Stimulated activated CD8-positive, alpha-beta memory T cell treated with anti-CD3 and anti-CD28 coated beads, Interleukin-4, amount 100 ng/mL, for 48 hours (primary cell): ENCODE results near the gene KSR1.

Experiments used
- DNase-seq: peaks from one replicate; pipeline ENCODE4 v3.0.0-alpha.2; 2020

Gene KSR1

DNA sequence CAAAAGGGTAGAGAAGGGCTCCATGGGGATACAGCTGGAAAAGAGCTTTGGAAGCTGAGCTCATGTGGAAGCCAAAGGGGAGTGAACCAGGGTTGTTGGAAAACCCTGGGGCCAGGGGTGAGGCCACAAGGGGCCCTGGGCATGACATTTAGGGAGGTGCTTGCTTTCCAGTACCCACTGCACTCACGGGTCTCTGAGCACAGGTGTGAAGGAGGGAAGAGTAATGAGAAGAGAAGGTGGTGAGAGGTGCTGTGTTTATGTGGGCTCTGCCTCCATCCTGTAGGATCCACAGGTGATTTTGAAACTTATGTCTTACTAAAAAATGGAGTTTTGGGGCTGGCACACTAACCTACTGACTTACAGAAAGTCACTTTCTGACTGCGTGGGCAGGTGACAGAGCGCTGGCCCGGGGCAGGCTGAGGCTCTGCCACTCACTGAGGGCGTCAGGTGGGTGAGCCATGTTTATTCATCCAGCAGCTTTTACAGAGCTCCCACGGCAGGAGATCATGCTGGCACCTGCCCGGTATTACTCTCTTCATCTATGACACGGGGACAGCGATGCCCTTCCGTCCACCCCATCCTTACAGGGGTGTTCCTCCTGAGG is 18.9 kb downstream of the KSR1 start:
- peak; percentile 73 for DNase-seq

DNA sequence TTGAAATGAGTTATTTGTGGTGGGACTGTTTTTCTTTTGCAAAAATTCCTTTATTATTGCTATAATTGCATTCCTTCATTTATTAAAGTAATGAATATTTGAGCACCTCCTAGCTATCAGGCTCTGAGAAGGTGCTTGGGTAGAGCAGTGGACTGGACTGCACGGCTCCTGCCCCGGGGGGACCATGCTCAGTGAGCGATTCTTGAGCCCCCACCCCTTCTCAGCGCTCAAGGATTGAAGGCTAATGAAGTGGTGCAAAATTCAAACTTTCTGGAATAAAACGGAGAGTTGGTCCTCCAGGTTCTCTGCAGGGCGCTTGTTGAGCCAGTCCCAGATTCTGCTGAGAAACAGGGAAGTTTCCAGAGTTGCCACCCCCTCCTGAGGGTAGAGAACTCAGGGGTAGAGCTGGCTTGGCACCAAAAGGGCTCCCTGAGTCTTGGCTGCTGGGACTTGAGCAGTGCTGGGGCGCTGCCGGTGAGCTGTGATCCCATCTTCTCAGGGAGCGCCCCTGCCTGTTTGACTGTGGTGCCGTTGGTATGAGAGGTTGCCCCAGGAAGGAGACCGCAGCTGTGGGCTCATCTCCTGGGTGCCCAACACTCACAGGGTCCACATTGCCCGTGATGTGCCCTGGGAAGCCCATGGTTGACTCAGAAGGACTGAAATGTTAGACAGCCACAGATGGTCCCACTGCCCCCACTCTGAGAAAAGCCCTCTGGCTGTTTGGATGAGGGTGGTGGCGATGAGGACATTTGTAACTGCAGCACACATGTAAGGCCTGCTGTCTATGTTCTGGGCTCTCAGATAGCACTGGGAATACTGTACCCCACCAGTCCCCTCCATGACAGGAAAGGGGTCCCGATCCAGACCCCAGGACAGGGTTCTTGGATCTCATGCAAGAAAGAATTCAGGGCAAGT is 20.0 kb downstream of the KSR1 start:
- no peak for DNase-seq

DNA sequence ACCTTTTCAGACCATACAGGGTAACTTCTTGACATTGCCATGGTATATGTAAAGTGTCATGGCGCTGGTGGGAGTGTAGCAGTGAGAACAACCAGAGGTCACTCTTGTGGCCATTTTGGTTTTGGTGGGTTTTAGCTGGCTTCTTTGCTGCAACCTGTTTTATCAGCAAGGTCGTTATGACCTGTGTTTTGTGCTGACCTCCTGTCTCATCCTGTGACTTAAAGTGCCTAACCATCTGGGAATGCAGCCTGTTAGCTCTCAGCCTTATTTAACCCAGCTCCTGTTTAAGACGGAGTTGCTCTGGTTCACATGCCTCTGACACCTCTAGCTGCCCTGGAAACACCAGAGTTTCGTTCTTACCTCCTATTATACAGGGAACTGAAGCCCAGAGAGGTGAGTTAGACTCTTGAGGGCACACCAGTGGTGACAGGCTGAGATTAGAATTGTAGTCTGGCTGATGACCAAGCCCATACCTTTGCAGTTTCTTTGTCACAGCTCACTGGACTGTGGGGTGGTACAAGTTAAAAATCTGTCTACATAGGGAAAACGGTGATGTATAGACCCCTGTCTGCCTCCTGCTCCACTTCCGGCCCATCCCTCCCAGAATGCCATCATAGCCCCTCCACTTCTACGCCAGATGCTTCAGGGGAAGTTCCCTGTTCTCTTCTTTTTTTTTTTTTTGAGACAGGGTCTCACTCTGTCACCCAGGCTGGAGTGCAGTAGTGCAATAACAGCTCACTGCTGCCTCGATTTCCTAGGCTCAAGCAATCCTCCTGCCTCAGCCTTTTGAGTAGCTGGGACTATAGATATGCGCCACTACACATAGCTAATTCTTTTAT is 21.0 kb downstream of the KSR1 start:
- no peak for DNase-seq

DNA sequence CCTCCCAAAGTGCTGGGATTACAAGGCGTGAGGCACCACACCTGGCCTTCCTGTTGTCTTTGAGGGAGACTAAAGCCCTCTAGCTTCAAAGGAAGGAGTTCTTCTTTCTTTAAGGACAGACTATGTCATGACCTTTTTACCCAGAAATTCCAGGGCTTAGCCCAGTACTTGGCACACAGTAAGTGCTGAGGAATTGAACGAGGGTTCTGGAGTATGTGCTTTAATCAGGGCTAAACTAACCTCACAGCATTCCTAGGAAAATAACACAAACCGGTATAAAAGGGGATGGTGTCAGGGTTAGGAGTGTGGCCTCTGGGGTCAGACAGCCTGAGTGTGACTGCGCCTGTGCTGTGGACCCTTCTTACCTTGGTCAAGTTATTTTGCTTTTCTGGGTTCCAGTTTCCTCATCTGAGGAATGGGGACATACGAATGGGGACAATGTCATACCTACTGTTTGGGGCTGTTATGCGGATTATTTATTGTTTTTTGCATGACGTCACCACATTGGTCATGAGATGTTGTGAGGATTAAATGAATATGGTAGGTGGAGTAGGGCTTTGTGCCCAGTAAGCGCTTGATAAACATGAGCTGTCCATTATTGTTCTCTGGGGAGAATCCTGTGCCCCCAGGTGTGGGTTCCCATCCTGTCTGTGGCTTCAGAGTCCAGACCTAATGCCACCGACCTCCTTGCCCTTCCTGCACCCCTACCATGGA is 21.9 kb downstream of the KSR1 start:
- no peak for DNase-seq

DNA sequence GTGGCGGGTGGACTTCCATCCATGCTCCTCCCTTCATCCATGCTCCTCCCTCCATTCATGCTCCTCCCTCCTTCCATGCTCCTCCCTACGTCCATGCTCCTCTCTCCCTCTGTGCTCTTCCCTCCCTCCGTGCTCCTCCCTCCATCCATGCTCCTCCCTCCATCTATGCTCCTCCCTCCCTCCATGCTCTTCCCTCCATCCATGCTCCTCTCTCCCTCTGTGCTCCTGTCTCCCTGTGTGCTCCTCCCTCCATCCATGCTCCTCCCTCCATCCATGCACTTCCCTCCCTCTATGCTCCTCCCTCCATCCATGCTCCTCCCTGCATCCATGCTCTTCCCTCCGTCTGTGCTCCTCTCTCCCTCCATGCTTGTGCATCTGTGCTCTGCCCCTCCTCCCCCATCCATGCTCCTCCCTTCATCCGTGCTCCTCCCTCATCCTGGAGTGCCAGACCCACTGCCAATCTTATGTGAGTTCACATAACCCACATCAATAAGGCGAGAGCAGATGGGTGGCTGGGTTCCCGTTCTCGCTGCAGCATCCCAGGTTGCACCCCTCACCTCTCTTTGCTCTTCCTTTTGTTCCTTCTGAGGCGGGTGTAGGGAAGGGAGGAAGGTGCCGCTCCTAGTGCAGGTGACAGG is 22.8 kb downstream of the KSR1 start:
- DNase-seq: no peak

DNA sequence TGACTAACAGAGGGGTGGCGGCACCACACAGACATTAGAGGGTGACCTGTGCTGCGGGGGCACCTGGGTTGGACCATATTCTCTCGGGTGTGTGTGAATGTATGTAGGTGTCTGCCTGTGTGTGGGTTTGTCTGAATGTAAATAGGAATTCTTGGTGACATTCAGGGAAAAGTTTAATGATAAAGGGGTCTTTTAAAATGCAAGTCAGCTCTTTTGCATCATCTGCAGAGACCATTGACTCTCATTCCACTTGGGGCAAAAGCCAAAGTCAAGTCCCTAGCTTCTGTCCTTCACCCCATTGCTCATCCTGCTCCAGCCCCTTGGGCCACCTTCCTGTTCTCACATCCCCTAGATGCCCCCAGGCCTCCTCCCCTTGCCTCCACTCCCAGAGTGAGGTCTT is 23.6 kb downstream of the KSR1 start:
- no peak for DNase-seq

DNA sequence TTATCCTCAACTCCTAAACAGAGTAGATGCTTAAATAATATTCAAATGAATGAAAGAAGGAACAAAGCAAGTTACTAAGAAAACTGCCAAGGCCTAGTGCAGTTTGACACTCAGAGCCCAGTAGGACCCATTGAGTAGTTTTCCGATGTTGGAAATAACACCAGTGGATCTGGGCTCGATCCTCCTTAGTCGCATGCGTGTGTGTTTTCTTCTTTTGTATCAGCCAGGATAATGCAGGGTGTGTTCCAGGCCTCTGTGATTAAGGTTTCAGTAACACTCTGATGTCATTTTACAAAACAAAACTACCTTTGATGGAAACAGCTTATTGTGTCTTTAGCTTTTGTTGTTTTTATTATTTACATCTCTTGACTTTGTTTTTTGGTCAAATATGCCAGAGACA is 24.5 kb downstream of the KSR1 start:
- no peak for DNase-seq

DNA sequence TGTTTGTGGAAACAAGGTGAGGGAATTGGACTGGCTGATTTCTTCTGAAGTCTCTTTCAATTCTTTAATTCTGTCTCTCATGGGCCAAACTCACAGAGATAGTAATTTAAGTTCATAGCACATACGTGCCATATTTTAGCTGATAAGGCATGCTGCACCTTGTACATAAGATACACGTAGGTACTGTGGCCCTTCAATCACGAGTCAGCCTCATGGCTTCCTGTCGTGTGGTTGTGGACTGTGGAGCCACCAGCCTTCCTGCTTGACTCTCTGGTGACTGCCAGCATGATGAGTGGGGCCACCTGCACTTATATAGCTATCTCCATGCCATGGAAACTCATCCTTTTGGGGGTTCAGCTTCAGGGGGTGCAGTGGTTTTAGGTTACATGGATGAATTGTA is 25.1 kb downstream of the KSR1 start:
- peak; percentile 60 for DNase-seq

DNA sequence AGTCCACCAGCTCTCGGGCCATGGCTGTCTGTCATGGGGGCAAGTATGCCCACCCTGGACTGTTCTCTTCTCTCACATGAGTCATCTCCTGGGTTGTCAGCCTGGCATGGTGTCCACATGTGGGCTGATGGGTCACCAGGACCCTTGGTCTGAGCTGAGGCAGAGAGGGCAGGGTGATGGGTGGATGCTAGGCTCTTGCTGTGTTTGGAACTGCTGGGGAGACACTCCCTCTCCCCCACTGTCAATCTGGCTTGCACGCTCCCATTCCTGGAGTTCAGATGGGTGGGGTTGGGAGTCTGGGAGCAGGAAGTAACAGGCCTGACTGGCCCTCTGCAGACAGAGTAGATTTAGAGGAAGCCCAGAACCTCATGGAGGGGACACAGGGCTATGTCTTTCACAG is 28.9 kb downstream of the KSR1 start:
- DNase-seq: no peak

DNA sequence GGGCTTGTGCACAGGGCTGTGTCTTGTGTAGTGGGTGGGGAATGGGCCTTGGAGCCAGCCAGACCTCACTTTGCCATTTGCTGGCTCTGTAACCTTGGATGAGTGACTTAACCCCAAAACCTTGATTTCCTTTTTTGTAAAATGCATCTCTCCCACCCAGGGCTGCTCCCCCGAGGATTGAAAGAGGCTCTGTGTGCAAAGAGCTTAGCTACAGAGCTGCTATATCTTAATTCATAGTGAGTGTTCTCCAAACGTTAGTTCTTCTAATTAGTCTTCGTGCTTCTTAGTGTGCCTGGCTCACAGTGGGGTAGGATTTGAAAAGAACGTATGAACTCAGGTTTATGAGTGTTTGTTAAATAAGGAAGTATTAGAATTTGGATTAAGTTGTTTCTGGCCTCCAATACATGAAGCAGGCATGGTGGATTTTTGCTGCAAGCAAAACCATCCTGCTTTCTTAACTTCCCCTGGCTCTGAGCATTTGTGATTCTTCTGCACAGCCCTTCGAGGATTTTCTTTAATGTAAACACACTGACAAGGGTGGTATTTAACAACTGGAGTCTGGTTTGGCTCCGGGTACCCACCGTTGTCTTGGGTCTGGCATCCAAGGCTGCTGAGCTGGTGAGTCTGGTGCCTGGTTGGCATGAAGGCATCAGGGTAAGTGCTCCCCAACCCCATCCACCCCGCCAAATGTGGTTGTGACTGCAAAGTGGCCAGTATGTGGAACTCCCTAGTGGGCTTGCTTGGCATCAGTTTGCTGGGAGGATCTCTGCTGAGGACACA is 29.7 kb downstream of the KSR1 start:
- no peak for DNase-seq

DNA sequence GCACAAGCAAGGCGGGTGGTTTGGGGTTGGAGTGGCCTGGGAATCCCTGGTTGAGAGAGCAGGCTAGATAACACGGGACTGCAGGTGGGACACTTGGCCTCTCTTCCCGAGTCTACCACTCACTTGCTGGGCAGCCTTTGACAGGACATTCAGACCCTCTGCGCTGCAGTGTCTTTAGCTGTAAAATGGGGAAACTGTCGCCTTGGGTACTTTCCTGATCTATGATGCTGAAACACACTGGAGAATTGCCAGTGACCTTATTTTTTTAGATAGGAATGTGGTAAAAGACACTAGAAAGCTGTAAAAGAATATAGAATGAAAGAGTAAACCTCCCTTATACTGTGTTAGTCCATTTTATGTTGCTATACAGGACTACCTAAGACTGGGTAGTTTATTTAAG is 30.5 kb downstream of the KSR1 start:
- no peak for DNase-seq

DNA sequence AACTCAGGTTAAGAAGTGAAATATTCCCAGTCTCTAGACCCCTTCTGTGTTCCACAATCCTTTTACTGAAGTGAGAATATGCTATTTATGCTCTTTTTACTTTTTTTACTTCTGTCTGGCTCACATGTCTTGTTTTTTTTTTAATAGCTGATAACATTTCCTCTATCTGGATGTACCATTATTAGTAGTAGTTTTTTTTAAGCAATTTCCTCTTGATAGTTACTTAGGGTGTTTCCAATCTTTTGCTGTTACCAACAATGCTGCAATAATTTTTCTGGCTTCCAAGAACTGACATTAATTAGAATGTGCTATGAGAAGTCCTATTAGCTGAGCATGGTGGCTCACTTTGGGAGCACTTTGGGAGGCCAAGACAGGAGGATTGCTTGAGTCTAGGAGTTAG is 32.0 kb downstream of the KSR1 start:
- no peak for DNase-seq

DNA sequence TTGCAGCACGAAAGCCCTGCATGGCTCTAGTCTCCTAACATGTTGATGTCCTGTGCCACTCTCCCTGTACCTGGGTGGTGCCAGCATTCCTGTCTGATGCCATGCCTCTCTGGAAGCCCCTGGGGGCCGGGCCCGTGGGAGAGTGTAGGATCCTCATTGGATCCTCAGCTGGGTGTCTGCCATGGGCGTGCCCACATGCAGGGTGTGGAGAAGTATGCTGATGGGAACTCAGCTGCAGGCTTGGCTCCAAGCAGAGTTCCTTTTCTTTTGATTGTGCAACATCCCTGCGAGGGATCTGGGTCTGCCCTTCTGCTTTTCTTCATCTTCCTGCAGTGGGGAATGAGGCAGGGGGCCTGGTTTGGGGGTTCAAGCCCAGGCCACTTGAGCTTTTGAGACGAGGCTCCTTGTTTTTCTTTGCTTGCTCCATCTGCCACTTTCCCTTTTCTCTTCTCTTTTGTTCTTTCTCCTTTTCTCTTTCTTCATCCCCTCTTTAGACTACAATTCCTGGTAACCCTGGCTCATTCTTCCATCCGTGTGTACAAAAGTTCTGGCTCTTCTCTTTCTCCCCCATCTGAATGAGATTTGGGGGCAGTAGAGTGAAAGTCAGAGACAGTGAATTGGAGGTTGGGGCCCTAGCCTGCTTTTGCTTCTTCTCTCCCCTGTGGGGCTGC is 32.9 kb downstream of the KSR1 start:
- DNase-seq: no peak

DNA sequence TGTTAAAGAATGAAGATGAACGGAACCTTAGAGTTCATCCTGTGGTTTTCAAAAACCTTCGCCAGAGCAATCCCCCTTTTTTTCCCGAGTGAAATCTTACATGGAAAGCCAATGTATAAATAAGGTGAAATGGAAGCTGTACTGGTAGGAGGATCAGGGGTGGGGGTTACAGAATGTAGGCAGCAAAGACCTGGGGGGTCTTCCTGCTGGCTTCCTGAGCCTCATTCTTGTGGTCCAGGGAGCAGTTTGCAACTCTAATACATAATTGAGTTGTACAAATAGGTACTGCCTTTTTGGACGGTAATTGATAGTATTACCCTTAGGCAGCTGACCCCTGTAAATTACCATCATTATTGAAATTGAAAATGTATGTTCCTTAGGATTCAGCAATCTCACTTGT is 34.1 kb downstream of the KSR1 start:
- DNase-seq: no peak

DNA sequence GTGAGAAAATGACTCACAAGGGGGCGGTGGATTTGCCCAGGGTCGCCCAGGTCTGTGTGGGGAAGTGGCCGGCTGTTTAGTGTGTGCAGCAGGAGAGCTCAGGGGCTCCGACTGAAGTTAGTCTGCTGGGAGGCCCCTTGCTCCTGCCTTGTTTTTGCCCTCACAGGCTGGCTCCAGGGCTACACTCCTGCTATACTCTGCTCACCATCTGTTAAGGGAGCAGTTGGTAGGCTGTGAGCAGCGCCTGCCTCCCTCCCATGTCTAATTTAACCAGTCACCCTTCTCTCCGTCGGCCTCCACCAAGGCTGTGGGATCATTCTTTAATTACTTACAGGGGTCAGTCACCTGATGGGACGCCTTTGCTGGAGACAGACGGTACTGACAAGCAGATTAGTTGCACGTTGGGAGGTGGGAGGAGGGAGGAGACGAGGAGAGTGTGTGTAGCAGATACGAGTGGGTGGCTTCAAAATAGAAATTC is 35.5 kb downstream of the KSR1 start:
- no peak for DNase-seq

DNA sequence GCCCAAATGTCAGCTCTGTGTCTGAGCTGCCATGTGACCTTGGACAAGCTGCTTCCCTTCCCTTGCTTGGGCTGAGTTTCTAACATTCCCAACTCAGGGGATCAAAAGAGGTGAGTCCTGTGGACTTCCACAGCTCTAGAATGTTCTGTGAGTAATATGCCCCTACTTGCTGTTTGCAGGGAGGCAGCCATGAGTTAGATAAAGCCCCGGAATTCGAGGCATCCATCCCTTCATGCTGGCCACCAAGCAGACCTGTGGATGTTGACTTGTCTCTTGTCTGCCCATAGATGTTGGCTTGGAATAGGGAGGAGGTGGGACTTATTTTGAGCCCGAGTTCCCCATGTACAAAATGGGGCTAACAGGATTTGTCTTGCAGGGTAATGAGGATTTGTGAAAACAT is 36.2 kb downstream of the KSR1 start:
- no peak for DNase-seq

DNA sequence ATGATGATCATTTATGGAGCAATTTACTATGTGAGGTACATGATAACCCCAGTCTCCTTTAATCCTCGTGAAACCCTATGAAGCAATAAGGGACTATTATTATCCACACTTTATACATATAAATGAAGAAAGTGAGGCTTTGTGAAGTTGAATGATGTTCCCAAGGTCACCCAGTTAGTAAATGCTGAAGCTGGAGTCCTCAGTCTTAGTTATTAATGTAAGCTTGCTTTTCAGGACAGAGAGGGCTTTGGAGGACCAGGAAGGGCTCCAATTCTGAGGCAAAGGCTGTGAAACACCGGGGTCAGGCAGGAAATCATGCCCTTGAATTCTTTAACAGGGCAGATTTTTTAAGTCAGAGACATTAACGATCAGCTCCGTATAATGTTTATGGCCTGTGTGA is 36.8 kb downstream of the KSR1 start:
- DNase-seq: no peak

DNA sequence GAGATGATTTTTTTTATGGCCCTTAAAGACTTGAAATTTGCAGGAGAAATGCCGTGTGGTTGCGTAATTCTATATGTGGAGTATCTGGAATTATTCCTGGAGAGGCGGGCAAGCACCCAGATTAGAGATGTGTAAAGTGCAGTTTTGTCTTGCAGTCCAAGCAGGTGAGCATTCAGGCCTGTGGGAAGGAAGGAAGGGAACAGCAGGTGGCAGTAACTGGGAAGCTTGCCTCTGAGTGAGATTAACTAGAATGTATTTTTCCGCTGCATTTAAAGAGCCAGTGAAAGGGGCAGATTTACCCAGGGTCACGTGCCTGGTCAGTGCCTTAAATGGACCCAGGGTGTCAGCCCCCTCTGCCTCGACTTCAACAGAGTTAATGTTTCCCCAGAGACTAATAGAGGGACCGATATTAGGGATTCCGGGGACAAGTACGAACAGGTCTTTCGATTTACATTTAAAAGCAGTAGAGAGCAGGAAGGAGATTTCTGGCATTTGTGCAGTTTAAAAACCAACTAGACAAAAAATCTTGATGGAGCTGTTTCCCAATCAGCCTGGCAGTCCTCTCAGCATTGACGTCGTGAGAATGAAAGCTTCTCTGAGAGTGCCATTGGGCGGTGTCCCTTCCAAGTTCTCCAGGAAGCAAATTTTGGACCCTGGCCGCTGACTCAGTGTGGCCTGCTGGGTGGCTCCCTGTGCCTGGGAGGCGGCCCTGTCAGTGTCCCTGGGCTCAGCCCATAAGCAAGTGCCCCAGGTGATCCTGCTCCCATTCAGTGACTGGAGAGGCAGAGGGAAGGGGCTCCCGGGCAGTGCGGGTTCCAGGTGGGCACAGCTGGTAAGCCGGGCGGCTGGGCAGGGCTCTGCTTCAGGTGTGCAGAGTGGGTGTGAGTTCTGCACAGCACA is 38.2 kb downstream of the KSR1 start:
- DNase-seq: no peak

DNA sequence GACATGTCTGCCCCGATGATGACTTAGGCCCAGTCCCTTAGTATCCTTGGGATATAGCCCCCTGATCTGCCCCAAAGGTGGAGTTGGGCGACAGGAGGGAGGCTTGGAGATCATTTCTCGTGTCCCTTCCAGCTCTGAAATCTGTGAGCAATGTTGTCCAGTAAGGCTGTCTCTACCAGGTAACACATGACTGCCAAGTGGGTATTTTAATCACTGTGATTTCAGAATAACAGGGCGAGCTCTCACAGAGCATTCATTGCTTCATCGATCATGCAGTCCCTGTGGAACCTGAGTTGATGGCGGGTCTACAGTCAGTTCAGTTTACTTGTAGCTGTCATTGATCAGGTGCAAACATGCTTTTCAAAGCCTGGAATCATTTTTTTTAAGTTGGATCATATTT is 39.2 kb downstream of the KSR1 start:
- DNase-seq: no peak

DNA sequence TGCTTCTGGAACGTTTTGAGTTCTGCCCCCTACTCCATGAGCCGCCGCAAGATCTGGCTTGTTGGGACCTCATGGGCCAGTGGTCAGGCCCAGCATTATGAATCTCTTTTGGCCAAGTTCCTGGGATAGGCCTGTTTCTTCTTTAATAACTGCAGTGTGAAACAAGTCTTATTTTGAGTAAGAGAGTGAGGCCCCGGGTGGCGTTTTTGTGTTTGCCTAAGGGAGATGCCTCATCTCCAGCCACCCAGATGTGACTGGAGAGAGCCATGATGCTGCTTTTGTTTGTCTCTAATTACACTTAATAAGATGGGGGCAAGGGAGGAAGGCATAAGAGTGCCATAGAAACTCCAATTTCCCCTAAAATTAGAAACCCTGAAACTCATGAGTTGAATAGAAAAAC is 39.8 kb downstream of the KSR1 start:
- DNase-seq: no peak
